Subcutaneous preadipocyte (primary cell): Measurements from ENCODE around the gene SNAPC1. TPM values are rescaled to one million over a fixed set of nuclear protein-coding genes. Genes with fewer than 3 reads are reported as not detected.

Source experiments
- total RNA-seq: library from RNA; depleted of rRNA; stranded (reverse); fragments of >200 nt; gene quantifications from 2 replicates; pipeline ENCODE4 v1.2.3, GENCODE V29; 2012

The SNAPC1 gene, protein sequence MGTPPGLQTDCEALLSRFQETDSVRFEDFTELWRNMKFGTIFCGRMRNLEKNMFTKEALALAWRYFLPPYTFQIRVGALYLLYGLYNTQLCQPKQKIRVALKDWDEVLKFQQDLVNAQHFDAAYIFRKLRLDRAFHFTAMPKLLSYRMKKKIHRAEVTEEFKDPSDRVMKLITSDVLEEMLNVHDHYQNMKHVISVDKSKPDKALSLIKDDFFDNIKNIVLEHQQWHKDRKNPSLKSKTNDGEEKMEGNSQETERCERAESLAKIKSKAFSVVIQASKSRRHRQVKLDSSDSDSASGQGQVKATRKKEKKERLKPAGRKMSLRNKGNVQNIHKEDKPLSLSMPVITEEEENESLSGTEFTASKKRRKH
- 10.0 and 11.8 TPM in 2 replicates for total RNA-seq

GRCh38 chr14:61761959-61762786 lies at the start of gene SNAPC1:
SNAPC1 (plus strand) TSS chr14:61762420; CDS start chr14:61762461, 41 bp downstream.

DNA sequence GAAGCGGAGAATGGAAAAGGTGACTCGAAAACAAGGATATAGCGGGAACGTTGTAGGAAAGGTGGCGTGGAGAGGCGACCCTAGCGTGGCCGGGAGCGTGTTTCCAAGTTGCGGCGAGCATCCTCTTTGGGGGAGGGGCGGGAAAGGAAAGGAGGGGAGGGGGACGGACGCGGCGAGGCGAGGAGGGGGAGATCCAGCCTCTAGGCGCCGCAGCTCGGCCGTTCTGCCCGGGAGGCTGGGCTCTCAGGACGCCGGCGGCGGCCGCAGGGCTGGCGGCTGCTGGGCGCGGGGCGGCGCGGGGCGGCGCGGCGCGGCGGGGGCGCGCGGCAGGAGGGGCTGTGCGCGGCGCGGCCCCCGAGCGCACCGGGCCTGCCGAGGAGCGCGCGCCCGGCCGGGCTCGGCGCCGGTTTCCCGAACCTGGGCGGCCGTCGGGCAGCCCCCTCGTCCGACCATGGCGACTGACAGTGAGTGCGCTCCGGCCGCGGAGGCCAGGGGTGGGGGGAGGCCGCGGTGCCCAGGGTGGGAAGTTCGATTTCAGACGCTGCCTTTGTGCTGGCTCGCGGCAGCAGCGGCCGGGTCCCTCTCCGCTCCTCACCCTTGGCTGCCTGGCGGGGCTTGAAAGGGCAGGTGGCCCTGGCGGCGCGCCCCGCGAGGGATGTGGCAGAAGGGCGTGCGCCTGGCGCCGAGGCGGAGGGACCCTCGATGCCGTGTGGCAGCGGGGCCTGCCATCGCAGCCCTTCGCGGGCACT lies 50.3 kb downstream of the SNAPC1 start, which contains the start of gene SYT16:
SYT16 (plus strand) TSS at position 357 of the 749 bp plus-strand sequence.

Other genes starting within 250 kb of the SNAPC1 start
- gene HIF1A, start 66.9 kb upstream of the SNAPC1 start, total RNA-seq: 391 and 417 TPM in 2 replicates
- under 0.01 TPM in 2 replicates for gene SYT16, start 50.3 kb downstream of the SNAPC1 start, total RNA-seq